ENCODE data around the gene SIK2.

DNA sequence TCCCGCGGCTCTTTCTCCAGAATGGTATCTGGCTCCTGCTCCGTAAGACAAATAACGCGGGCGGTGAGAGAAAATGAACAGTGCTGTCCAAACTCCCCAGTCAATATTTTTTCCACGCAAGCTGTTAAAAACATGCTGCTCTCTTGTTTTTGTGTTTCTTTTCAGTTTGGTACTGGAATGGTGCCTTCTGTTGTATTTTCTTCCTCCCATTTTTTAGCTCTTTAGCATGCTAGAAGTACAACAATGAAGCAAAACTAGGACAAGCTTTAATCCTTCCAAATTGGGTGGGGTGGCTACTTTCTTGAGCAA lies 164.5 kb downstream of the SIK2 start:
- no peak for TF ChIP-seq POLR2A (IDR thresholded peaks at IDR 0.05)
- TF ChIP-seq, protein P1, sequence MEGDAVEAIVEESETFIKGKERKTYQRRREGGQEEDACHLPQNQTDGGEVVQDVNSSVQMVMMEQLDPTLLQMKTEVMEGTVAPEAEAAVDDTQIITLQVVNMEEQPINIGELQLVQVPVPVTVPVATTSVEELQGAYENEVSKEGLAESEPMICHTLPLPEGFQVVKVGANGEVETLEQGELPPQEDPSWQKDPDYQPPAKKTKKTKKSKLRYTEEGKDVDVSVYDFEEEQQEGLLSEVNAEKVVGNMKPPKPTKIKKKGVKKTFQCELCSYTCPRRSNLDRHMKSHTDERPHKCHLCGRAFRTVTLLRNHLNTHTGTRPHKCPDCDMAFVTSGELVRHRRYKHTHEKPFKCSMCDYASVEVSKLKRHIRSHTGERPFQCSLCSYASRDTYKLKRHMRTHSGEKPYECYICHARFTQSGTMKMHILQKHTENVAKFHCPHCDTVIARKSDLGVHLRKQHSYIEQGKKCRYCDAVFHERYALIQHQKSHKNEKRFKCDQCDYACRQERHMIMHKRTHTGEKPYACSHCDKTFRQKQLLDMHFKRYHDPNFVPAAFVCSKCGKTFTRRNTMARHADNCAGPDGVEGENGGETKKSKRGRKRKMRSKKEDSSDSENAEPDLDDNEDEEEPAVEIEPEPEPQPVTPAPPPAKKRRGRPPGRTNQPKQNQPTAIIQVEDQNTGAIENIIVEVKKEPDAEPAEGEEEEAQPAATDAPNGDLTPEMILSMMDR (IDR thresholded peaks at IDR 0.05 in 8 of 11, conservative IDR thresholded peaks at IDR 0.05 in 3 of 11) = no peak
- TF ChIP-seq POLR2AphosphoS5 (IDR thresholded peaks at IDR 0.05) = no peak

Data from spleen (tissue), 7 donors.